CD1c-positive myeloid dendritic cell (primary cell): ENCODE measurements around the gene ARHGEF3.

Source experiments
- DNase-seq: peaks from one replicate; pipeline ENCODE4 v3.0.0-alpha.2; 2016; ENCODE audit errors: extremely low spot score

The ARHGEF3 gene

DNA sequence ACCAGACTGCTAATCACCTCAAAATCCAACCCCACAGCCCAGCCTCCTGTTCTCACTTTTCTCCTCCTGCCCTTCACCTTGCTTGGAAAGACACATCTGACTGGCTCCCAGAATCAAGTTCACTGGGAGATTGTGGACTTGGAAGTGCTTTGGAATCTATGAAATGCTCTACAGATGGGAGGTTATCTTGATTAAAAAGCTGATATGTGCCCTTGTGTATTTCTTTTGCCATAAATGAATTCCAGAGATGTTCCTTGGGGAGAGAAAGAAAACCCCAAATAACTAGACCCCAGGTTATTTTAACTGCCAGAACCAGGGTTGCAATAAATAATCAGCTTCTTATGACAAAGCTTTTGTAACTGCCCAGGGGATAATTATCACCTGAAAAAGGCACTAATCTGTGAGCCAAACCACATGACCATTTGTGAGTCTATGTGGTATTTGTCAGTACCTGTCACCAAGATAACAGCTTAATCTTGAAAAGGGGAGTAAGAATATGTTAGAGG lies 21.7 kb upstream of the ARHGEF3 start:
- DNase-seq, result no peak

DNA sequence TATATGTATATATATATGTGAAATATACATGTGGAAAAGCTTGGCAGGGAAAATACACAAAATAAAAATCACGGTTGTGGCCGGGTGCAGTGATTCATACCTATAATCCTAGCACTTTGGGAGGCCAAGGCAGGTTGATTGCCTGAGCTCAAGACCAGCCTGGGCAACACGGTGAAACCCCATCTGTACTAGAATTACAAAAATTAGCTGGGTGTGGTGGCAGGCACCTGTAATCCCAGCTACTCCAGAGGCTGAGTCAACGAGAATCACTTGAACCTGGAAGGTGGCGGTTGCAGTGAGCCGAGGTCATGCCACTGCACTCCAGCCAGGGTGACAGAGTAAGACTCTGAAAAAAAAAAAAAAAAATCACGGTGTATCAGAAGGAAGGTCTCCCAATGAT lies 20.8 kb upstream of the ARHGEF3 start:
- no peak for DNase-seq

DNA sequence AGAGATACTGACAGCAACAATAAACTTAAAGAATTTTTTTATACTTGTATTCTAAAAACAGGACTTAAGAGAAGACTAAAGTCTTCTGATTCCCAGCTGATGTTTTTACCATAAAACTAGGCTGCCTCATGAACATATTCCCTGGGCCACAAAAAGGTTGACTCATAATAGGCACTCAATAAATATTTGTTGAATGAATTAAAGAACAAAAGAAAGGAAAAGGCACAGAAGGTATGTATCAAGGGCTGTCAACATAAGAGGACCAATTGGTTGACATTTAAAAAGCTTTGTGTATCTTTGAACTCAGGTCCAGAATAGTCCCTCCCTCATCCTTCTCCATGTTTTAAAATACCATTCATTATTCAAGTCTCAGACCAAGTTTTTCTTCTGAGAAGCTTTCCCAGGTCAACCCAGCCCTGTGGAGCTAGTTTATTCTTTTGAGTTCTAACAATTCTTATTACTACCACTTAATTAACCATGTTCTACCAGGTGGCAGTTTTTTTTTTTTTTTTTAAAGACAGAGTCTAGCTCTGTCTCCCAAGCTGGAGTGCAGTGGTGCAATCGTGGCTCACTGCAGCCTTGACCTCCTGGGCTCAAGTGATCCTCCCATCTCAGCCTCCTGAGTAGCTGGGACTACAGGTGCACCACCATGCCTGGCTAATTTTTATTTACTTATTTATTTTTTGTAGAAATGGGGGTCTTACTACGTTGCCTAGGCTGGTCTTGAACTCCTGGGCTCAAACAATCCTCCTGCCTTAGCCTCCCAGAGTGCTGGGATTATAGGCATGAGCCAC lies 17.5 kb upstream of the ARHGEF3 start:
- DNase-seq, result no peak

DNA sequence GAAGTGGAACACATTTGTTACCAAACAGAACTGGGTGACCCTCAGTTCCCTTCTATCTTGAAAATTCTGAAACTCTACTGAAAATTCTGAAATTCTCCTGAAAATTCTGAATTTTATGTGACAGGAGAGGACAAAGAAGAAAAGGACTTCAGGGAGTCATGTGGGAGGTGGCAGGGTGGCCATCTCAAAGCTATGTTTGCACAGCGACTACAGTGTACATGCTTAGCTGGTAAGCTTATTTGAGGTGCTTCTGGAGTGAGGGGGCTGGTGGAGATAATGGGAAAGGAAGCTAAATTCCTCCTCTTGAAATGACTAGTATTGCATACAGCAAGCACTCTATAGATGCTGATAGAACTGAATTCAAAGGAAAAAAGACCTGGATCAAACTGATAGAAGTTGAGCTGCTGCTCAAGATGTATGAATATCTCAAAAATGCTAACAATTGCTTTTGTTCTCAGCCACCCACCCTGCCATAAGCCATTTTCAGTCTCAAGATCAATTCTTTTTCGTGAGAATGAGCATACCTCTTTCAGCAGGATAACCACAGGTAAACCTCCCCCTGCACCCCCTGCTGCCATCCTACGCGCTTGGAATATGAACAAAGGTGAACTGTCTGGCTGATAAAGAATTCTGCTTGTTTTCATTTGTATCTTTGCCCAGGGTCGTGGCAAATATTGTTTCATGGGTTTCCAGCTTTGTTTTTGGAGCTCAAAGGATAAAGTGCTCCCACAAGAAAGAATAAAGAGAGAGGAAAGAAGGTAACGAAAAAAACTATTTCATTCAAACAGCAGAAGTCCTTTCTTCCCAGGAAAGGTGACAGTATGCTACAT lies 16.6 kb upstream of the ARHGEF3 start:
- DNase-seq, result no peak

DNA sequence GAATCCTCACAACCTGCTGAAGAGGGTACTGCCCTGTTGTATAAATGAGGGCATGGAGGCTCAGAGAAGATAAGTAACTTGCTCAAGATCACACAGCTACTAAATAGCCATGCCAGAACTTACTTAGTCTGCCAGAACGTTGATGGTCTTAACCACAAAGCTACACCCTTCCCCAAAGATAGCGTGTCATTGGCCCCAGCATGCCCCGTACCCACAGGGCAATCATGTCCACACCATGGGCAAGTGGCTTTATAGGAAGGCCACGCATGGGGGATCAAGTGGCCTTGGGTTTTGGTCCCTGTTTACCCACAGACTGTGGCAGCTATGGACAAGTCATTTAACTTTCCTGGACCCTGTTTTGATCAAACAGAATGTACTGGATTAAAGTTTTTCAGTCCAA lies 15.9 kb upstream of the ARHGEF3 start:
- DNase-seq, result no peak

DNA sequence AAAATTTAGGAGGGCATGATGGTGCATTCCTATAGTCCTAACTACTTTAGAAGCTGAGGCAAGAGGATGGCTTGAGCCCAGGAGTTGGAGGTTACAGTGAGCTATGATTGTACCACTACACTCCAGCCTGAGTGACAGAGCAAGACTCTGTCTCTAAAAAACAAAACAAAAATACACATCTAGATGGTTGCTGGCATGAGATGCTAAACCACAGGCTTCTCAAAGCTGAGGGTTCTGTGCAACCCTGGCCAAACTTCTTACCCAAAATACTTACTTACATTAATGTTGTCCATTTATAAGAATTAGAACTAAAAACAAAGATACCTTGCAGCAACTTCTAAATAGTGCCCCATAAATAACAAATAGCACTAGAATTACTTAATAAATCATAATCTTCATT lies 14.3 kb upstream of the ARHGEF3 start:
- no peak for DNase-seq

DNA sequence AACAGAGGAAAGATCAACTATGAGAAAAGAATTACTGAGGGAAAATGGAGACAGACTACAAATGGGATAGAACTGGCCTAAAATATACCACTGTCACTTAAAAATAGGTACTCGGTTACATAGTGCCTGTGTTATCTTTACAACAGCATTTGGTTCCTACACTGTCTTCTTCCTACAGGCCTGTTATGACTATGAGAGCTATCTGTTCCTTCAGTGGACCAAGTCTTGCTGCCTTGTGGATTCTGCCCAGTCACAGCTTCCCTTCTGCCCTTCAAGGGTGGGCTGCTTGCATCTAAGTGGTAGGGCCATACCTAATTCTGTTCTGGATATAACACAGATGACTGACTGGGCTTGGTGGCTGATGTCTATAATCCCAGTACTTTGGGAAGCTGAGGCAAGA lies 13.8 kb upstream of the ARHGEF3 start:
- no peak for DNase-seq

DNA sequence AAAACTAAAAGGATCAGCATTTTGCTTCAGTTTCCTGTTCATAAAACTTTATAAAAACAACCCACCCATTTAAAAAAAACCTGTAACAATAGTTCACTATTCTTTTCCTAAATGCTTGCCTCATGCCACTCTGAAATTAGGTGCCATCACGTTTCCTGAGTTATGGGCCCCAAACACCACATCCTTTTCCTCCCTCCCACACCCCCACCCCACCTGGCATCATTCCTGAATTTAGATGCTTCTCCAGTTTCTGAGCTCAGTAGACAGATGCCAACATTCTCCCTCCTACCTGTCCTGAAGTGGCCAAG lies 11.9 kb upstream of the ARHGEF3 start:
- DNase-seq, result no peak

DNA sequence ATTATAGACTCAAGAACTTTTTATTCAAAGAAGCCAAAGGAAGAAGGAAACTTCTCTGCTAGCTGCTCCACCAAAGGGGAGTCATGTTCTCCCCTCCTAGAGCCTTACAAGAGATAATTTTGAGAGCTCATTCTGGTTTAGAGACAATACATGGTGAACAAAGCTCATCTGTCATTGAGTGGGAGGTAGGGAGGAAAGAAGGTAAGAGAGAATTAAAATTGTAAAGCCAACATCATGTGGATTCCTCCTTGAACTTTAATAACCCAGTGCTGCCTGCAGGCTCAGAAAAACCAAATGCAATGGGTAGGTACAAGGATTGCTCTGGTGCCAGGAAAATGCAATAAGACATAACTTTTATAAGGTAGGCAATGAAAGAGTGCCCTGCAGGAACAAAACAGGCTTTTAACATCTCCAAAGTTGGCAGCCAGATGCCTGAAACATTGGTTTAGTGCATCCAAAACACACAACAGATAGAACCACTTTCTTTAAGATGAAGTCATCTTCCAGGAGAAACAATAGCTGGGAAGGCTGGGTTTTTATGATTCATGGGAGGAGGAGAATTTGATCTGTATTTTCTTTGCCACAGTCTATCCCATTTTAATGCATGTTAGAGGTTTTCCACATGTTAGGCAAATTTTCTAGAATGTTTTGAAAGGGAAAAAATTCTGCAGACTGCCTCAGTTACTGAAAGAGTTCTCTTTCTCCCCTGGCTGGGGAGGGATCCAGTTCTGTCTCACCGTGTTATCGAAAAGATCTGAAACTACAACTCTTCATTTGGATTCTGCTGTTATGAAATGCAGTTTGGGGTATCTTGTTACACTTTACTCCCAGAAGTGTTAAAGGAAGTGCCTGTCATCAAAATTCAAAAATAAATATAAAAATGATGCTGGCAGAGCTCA lies 11.3 kb upstream of the ARHGEF3 start:
- DNase-seq, result no peak

DNA sequence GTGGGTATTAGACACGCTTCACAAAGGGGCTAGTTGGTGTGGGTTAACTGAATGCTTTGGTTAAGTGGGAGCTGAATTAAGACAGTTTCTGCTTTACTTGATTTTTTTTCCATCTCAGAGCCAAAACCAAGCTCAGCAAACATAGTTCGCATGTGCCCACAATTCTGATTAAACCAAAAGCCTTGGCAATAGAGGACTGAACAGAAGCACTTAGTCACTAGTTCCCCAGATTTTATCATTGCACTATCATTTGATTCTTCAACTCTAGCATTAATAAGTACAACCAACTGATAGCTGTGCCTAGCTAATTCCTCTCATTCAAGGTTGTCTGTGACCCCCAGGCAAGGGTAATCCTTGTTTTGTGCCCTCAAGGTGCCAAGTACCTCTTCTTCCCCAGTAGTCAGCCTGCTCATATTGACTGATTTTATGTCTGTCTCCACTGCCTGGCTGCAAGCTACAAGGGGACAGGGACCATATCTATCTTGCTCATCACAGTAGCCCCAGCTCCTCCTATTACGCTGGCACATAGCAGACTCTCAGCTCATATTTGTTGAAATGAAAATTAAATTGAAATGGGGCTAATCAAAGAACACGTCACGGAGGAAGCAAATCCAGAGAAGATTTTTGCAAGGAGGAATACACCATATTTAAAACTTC lies 9.9 kb upstream of the ARHGEF3 start:
- no peak for DNase-seq

DNA sequence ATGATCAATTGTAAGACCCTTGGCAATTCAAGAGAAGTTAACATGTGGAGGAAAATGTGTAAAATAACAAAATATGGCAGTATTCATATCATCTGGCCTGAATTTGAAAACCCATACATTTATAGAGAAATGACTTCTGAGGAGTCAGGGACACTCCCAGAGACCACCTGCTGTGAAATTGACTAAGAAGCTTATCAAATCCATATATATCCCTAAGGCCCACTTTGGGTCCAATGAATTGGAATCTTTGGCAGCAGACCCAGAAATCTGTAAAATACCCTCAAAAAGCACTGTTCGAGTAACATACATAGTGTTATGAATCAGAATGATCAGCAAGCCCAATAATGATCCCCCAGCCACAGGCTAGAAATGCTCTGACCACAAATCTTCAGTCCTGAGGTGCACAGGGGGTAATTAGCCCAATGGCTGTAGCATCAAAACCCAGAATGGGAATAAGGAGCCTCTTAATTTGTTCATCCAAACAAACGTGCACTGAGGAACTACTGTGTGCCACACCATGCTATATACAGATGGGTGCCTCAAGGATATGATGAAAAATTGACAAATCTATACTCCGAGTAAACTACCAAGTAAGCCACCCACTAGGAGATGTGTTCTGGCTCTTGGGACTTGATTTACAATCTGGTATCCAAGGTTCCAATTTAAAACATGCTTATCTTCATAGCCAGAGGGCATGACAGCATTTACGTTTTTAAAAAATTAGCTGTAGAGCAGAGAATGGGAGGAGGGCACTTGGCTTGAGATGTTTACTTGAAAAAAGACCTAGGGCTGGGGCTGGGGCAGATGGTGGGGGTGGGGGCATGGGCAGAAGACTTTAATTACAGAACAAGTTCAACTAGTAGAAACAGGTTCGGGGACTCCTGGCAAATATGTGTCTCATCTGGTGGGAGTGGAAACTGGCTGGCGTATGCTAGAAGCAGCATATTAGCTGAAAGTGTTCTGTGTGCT lies 9.1 kb upstream of the ARHGEF3 start:
- DNase-seq, result no peak

DNA sequence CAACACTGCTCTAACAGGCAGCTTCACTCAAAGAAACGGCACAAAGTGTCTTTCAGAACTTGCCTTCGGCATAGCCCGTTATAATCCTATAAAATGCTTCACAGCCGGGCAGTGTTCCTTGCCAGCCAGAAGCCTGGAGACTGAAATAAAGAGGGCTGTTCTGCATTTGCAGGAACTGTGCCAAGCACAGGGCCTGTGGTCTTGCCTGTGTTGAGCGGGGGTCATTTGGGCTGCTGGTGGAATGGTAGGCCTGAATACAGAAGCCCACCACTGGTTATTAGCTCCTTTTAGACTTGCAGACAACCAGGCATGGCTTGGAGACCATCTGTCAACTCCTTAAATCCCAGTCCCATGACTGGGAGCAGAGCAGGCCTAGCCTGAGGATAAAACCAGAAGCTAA lies 4.7 kb upstream of the ARHGEF3 start:
- DNase-seq, result no peak

DNA sequence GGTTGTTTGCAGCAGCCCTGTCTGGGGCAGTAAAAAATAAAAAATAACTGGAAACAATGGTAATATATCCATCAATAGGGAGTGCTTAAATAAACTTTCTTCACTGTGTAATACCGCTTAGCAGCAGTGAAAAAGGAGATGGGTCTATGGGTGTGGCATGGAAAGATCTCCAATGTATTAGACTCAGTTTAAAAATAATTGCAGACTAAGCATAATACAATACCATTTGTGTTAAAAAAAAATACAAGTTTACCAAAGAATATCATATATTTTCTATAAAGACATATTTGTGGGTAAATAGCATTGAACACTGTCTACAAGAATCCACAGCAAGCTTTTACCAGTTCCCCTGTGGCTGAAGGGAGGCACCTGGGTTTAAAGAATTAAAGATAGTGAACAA lies 1.0 kb upstream of the ARHGEF3 start:
- no peak for DNase-seq

DNA sequence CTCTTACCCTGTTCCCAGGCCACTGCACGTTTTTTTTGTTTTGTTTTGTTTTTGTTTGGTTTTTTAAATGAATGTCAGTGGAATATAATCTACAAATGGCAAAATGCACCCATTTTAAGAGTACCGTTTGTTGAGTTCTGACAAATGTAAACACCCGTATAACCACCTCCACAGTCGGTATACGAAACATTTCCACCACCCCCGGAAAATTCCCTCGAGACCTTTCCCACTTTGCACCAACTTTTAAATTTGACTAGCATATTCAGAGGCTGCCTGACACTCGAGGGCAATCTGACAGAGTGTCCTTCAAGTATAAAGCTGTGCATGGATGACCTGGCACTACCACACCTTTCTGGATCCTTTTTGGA lies 613 bp upstream of the ARHGEF3 start:
- DNase-seq, result no peak

DNA sequence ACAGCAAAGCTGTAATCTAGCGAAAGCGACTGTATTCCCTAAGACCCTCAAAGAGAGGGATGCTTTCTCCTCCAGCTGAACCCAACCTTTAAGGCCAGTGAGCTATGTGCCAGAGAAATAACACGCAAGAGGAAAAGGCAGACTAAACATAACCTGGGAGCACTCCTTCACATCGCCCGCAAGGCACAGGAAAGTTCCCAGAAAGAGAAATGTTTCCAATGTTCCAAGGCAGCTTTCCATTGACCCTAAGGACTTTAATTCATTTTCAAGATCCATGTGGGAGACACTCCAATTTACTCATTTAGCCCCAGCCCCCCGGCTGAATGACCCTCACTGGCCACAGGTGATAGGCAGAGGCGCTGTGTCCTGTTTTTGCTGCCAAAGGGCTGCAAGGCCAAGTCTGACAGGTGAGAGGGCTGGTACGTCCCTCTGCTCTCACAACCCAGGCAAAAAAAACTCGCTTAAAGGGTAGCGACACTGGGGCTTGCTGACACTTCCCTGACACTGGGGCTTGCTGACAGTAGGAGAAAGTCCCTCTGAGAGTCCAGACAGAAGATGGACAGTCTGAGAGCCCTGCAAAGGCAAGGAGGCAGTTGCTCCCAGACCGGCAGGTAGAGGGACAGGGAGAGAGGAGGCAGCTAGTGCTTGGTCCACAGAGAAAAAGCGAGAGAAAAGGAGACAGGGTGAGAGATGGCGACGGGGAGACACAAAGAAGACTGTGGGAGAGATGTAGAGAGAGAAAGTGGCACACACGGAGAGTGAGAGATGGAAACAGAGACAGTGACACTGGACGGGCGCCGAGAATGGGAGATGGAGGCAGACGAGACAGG lies 702 bp downstream of the ARHGEF3 start:
- peak; percentile 13 for DNase-seq

DNA sequence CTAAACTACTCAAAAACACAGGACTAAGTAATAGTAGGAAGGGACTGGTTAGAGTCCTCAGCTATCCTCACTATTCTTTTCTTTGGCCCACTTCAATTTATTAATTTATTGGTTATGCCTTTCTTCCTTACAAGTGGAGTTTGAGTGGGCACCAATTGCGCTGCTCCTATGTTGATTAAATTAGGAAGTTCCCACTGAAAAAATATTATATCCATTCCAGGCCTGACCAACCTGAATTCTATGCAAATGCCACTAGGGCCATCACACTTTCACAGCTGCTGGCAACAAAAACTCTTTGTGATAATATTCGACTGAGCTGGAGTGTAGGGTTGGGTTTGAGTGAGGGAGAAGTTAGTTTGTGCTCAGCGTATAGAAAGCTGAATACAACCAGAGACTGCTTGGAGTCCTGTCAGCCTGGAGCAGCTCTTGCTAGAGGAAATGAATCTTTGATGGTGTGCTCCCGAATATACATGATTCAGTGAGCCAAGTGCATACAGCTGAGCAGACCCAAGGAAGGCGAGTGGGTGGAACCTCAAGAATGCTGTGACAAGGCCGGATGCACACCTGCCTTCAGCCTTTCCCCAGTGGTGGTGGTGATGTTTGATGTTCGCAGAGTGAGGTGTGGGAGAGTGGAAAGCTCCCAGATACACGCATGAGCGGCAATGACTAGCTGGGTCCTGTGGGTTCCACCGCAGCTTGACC lies 1.5 kb downstream of the ARHGEF3 start:
- DNase-seq, result peak; percentile 35

DNA sequence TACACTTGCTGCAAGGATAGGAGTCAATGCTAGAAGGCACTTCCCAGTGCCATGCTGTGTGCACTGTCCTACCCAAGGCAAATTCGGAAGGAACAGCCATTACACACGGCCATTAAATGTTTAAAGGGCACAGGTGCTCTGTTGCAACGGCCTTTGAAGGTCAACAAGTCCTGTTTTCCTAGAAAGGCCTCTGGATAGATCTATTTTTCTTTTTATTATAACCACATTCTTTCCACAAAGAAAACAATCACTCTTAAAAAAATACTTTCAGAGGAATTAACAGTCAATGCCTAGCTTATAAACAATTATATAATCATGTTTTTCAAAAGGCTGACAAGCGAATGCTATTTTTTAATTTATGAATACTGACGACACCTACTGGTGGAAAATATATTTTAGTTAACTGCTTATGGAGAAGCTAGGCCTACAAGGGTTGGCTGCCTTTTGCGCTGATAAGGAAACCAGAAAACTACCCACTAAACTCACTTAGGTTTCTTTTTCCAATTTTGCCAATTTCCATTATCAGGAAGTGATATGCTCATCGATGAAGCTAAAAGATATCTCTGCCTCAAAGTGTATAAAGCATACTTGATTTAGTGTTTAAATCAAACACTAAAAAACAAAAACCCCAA lies 2.4 kb downstream of the ARHGEF3 start:
- DNase-seq, result peak; percentile 91

DNA sequence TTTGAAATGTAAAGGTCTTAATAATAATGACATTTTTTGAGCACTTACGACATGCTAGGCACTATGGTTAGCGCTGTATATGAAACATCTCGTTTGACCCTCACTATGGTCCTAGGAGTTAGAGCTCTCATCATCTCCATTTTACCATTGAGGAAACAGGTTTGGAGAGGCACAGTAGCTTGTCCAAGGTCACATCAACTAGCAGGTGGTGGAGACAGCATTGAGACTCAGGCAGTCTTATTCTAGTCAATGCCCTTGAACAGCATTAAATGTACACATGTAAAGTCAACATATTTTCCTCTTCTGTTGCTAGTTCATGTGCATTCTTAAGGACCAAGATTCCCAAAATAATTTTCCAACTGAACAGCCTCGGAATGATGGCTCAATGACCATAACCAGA lies 4.8 kb downstream of the ARHGEF3 start:
- no peak for DNase-seq

DNA sequence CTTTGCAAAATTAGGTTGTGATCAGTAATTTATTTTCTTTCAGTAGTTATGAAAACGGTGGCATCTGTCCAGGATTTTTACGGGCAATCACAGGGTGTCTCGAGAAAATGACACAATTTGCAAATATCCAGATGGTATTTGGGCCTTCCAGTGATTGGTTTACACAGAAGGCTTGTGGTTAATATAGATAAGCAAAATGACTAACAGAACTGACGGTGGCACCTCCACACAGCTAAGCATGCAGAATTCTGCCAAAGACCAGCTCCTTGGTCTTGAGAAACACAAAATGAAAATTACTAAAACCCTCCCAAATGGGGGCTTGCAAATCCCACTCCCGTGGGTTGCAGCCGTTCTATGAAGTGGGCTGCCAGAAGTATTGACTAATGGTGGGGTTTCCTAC lies 5.5 kb downstream of the ARHGEF3 start:
- no peak for DNase-seq
